NCI-H510A treated with DMSO at 0.1 percent for 48 hours (cell line): ENCODE data around the gene BZW2.

ENCODE experiments used
- DNase-seq: peaks from one replicate; lab custom pipeline; 2025; lab: John Stamatoyannopoulos, UW

BZW2 gene

DNA sequence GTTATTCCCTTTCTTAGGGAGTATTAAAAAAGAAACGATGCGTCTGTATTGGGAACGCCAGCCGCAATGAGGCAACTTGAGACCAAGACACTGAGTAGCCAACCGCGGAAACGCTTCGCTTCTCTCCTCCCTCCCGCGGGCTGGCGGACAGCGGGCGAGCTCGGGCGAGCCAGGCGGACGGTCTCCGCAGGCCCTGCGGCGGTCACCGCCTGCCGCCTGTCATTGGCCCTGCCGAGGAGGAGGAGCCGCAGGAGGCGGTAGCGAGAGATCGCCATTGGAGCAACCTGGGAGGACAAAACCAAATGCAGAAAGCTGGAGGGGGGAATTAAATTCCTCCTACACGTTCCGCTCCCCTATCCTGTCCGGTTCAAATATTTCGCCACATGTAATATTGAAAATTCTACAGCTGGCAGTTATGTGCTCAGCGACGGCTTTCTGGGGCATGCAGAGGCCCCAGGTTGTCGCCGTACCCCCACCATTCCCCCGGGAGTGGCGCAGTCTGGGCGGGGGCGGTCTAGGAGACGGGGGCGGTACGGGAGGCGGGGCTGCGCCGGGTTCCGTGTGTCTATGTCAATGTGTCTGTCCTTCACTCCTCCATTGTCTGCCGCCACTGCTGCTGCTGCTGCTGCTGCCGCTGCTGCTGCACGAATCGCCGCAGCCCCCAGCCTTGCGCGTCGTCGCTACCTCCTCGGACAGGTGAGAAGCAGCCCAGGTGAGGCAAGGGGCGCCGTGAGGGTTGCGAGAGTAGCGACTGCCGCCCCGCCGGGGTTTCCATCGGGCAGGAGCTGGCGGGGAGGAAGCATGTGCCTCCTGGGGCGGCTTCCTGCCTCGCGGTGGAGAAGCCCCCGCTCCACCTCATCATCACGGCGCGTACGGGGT is at the start of gene BZW2, which contains the start of gene ANKMY2:
BZW2 (plus strand) TSS at position 589 of the 879 bp plus-strand sequence. CDS start 19,263 bp downstream, outside the sequence.
ANKMY2 (minus strand) TSS at position 162 of the 879 bp plus-strand sequence. CDS start 181 bp downstream, outside the sequence.
- DNase-seq: peak; percentile 88

DNA sequence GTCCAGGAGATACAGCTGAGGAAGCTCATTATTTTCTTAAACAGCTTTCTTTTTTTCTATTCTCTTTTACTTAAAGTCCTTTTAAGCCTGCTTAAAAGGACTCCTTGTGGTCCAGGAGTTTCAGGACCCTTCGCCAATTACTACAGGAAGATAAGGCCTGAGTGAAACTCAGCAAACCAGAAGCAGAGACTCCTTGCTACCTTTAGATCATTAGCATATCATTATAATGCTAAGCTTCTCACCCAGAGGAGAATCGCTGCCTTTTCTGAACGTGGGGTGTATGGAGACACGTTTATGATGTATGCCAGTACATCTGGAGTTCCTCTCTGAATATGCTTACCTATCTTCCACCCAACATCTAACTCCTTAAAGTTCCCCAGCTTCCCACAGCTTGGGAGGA is 48.0 kb upstream of the BZW2 start:
- DNase-seq: no peak

DNA sequence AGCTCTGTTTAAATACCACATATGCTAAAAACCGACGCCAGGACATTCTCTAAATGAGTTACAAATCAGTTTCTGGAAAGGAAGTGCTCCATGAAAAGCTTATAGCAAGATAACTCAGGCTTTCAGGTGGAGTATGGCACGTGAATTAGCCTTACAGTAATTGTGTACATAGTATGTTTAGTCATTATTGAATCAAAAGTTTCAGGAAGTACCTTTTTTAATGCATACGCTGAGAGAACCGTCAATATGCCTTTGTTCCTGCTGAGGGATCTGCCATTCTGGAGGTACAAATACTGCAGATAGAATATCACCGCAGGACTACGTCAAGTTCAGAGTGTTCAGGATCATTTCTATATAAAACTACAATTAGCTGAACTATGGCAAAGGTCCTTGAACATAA is 46.1 kb upstream of the BZW2 start:
- no peak for DNase-seq

DNA sequence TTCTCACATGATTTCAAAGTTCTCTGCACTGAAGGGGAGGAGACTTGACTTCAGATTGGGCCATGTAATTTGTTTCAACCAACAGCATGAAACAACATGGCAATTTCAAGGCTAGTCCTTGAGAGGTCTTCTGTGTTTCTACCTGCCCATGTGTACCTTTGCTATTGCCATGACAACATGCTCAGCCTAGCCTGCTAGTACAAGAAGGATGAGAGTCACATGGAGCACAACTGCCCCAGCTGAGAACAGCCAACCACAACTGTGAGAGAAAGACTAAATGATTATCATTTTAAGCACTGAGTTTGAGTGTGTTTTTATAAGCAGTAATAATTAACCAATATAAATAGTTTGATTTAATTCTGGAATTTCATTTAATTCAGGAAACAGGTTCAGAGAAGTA is 42.3 kb upstream of the BZW2 start:
- no peak for DNase-seq

DNA sequence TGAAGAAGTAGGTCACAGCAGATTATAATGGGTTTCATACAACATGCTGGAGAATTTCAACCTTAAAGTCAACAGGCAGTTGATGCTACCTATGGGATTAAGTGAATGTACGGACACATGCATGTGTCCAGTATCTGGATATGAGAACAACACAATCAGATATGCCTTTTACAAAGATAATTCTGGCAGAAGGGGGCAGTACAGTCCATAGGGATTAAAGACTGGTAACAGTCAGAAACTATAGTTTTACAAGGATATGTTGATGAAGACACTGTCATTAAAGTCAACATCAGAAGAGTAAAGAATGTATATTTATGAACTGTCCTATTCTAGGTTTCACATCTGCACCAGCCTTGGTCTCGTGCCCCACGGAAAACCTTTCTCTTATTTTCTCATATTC is 41.9 kb upstream of the BZW2 start:
- DNase-seq: no peak

DNA sequence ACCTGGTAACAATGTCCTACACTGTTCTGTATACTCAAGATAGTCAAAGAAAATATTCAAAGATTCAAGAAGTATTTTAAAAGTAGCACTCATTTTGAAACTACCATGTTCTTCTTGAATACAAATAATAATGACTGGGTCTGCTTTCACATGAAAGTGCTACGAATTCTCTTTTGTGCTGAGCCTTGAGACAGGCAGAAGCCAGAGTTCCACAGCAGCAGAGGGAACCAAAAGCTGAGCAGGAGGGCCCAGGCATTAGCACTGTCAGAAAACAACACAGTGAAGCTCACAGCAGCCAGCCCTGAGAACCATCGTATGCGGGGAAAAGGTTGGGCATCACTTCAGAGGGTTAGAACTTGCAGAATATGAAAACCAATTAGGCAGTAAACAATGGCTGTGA is 39.3 kb upstream of the BZW2 start:
- no peak for DNase-seq

DNA sequence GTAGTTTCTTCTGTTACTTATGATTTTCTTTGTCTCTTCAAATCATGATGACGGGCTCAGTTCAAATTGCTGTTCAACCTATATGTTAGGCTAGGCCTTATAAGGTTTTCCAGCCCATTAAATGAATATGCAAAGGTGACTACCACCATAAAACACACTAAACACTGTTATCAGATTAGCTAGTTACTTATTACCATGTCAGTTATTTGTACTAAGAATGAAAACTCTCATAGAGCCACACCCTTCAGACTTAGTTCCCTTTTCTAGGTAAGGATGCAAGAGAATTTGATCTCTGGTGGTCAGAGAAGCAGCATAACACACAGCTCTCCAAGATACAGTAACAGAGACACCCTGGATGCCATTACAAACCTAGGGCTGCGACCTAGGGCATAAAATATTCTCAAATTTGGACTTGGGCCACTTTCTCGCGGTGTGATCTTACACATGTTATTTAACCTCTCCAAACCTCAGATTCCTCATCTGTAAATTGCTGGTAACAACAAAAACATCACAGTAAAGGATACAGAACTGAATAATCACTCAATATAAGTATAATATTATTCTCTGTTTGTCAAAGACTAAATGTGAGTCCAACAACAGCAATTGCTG is 36.0 kb upstream of the BZW2 start:
- DNase-seq: no peak

DNA sequence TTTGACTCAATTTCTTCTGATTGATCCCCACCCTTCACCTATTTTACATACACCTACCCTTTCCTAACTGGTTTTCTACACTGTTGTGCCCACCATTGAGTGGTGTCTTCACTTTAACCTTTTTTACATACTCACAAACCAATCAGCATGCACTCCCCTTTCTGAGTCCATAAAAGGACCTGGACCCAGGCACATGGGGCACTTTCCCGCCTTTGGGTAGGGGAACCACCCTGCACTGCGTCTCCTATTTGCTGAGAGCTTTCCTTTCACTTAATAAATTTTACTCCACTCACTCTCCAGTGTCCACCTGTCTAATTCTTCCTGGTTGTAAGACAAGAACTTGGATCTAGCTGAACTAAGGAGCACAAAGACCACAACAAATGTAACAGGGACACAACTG is 34.3 kb upstream of the BZW2 start:
- no peak for DNase-seq

DNA sequence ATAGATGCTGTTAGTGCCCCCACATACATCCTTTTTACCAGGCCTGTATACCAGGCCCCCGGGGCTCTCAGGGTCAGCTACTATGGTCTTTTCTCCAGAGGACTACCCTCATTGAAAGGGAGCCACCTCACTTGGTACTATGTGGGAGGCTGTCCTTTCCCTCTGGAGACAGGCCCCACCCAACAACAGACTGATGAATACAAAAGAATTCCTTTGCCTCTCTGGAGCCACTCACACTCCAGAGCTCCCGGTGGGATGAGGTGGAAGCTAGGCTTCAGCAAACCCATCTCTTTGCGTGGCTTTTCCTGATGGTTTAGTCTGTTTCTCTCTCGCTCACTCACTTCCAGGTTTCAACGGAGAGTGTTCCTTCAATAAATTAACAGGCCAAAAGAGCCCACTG is 30.8 kb upstream of the BZW2 start:
- DNase-seq: no peak

DNA sequence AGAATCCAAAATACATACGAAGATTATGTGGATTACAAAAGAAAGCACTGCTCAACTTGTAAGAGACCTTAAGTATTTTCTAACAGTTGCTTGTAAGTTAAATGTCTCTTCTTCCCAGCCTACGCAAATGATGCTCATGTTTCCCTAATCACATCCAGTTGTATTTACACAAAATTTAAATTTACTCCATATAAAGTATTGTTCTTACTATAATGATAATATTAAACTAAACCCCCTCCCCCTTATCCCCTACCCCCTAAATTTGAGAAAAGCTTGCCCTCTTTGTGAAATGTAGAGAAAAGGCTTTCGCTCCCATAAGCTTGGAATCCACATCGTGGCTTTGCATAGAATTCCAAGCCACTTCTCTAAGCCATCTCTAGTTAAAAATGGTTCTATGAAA is 29.9 kb upstream of the BZW2 start:
- DNase-seq: no peak

DNA sequence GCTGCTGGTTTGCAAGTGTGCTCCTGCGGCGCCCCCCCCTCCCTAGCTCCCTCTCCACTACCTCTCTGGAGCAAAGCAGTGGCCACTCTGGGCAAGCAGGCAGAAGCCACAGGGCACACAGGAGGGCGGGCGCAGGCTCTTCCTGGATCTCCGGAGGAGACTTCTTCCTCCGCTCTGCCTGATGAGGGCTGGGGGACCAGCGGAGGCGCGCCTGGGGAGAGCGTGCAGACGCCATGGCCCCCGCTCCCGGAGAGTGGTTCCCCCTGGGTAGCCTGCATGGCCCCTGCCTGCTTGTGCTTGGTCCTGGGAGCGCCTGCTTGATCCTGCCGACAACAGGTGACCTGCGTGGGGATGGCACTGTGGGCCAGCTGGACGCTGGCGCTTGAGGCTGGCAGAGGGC is 29.4 kb upstream of the BZW2 start:
- no peak for DNase-seq

DNA sequence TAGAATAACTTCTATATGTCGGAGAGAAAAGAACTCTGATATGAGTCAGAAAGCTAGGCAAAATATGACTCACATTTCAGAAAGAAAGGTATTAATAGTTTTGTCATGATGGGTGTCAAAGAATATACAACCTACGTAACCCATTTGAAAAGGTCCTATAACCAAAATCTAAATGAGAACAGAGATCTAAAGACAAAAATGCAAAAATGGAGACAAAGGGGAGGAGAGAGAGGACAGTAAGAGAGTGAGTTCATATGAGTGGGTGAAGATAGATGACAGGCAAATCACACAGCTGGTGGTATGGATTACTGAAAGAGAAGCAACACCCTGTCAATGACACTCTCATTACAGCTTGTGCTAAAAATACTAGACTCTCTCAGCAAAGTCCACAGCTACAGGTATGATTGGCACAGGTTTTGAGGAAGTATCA is 26.0 kb upstream of the BZW2 start:
- no peak for DNase-seq

DNA sequence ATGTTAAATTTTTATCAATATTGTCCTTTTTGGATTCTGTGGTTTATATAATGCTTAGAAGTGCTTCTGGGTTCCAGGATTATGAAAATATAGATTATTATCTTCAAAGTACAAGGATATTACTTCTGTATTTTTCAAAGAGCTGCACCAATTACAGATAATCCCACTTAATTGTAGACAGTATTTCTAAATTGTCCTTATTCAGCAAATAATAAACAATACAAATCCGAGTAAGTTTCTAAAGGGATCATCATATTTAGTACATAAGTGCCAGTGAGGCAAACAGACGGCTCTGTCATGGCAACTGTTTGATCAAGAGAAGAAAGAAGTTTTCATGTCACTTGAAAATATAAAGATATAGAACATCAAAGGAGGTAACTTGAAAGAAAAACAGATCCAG is 19.6 kb upstream of the BZW2 start:
- DNase-seq: no peak

DNA sequence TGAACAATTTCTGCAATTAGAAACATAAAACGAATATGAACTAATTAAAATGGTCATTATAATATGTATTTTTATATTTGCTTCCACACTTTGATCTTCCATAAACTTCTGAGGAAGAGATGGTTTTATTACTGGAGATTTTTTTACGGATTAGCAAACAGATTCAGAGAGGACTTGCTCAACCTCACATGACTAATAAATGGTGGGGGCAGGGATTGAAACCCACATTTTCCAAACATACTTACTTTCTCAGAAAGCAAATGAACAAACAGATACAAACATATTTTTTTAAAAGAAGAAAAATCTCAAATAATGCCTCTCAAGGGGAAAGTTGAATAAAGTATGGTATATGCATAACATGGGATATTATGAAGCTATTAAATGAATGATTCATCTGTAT is 18.7 kb upstream of the BZW2 start:
- DNase-seq: no peak

DNA sequence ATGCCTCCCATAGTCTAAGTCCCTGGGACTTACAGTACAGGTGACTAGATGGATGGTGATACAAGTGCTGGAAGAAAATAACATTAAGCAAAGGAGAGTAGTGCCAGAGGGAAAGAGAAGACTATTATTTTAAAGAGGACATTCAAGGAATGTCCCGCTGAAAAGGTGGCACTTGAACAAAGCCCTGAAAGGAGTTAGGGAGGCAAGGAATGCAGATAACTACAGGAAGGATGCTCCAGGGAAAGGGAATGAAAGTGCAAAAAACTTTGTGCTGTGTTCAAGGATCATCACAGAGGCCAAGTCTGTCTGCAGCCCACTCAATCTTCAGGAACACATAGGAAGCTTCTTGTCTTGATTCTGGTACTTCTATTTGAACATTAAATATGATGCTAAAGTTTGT is 15.3 kb upstream of the BZW2 start:
- DNase-seq: no peak

DNA sequence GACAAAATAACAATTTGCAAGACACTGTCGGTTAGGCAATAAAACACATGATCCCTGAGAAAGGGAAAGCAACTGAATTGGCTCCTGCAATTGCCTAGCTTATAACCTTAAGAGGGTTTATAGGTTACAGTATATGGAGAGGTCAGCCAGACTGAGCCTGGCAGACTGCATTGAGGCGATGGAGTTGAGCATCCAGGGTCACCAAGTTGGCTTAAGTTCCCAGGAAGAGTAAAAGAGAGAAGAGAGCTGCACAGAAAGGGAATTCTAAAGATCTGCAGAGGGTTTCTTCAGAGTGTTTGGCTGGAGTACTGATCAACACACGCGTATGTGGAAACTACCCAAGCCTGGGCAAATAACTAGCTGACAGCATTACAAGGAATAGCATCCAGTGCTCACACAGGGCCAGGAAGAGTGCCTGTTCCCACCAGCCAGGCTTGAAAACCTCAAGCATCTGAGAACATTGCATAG is 11.7 kb upstream of the BZW2 start:
- DNase-seq: no peak

DNA sequence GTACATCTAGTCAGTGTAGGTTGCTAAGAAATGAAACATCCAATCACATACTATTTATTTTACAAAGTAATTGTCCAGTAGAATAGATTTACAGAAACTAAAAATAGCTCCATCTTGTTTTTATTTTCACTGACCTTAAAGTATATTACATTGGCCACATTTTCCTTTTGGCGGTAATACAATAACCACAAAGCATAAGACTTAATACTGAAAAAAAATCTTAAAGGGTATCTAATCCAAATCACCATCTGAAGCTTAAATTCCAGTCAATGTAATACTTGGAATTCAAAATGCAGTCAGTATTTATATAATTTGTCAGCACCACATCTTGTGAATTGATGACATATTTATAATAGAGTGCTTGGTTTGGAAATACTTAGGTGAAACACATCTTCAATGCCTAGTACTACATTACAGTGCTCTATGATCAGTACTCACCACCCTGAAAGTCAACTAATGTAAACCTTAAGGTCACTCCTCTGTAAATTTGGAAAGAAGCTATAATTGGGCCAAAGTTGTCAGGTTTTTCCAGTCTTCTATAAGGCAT is 9.4 kb upstream of the BZW2 start:
- DNase-seq: no peak

DNA sequence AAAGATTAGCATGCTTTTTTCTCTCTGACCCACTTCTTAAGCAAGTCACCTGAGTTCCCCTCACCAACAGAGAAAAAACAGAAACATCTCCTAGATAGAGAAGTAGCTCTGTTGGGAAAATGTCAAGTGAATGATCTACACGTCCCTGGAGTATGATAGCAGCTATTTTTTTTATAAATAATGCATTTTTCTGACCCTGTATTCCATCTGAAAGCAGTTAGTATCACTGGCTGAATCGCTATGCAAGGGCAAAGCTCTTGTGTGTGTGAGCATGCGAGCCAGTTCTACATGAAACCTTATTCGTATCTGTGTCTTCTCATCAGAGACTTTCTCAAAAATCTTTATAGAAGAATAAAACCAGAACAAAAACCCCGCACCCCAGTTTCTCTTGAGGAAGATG is 8.6 kb upstream of the BZW2 start:
- no peak for DNase-seq

DNA sequence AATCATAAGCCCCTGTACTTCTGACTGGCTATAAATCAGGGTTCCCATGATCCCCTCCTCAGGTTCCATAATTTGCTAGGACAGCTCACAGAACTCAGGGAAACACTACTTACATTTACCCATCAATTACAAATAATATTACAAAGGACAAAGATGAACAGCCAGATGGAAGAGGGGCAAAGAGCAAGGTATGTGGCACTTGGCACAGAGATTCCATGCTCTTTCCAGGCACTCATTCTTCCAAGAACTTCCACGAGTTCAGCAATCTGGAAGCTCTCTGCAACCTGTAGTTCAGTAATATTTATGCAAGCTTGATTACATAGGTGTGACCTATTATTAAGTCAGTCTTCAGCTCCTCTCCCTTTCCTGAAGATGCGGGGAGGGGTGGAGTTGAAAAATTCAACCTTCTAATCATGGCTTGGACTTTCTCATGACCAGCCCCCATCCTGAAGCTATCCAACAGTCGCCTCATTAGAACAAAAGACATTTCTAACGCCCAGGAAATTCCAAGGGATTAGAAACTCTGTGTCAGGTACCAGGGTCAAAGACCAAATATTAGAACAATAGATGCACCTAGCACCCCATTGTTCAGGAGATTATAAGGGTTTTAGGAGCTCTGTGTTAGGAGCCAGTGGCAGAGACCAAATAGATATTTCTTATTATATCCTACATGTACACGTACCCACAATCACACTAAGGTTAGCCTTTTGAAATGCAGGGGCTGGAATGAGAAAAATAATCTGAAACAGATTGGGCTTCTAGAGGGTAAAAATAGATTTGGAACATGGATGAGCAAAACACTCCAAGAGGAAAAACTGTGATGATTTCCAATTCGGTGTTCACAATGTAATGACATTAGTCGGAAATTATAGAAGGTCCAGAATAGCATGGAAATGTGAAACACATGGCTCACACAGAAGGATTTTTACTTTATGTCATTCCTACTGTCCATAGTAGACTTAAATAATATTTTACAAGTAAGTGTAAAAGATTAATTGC is 7.4 kb upstream of the BZW2 start:
- no peak for DNase-seq

DNA sequence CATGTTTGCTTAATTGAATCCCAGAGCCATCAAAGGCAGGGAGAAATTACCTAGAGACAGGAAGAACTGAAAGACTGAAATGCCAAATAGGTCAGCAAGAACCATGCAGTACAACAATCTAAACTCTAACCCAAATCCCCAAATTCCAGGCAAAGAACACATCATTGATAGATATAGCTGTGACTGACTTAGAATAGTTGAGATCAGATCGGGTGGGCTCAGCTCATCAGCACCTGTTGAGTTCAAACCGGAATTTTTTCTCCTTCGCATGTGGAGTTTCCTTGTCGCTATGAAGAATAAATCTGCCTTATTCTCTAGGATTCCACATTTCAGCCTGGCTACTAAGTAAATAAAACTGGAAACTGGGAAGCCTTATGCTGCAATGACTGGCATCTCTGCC is 1.8 kb upstream of the BZW2 start:
- no peak for DNase-seq

DNA sequence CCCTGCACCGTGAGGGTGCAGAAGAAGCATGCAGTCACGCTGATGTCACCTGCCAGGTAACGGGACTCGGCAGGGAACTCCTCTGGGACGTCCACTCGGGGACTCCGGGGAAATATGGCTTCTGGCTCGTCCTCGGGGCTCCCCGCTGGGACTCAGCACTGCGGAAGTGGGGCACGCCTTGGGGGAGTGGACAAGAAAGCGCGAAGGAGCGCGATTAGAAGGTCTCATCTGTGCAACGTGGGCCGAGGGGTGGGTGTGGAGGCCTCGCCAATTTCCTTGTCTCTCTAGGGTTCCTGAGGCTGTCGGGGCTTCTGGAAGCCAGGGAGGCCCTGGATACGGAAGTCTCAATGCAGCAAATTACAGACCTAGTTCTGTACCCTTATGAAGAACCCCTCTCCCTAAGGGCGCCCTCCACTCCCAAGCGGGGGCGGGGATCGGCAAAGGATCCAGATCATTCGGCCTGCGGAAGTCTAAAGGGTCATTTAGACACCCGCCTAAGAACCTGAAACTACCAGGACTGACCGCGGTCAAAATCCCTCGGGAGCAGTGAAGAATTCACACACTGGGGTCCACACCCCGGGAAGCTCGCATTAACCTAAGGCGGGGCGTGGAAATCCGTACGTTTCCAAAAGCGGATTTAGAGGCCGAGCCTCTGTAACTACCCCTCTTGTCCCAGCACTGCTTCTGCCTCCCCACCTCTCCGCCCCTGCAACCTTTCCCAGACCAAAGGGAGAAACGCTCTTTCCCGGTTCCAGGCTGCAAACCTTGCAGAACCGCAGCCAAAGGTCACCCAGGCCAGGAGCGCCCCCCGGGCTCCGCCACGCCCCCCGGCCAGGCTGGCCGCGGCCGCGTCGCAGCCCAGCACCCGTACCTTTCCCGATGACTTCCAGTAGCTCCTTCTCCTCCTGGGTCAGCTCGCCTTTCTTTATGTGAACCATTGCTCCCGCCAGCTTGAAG is 1.1 kb upstream of the BZW2 start:
- peak; percentile 72 for DNase-seq
